MM.1S (cell line): ENCODE data around the gene LPCAT1.

Experiments
- DNase-seq: peaks from one replicate; pipeline ENCODE4 v3.0.0-alpha.2; 2015
- H2AFZ ChIP-seq: fragments of 300-600 bp; sonication (generic); 2 replicates; pipeline ENCODE4 v1.6.0; 2016; ENCODE audit warnings: antibody characterized with exemption, low read length
- H3F3A ChIP-seq: fragments of 300-600 bp; sonication (generic); 2 replicates; pipeline ENCODE4 v1.6.1; 2016; ENCODE audit warnings: mild to moderate bottlenecking, antibody characterized with exemption, low read length, moderate library complexity, mixed read lengths; ENCODE audit not compliant: insufficient read depth
- H3K27ac ChIP-seq: fragments of 300-600 bp; sonication (generic); 2 replicates; pipeline ENCODE4 v1.5.1; 2016; ENCODE audit warnings: mild to moderate bottlenecking, low read length
- H3K27me3 ChIP-seq: fragments of 300-600 bp; sonication (generic); replicated peaks from 2 replicates; pipeline ENCODE4 v1.6.0; 2016; ENCODE audit warnings: low read length; ENCODE audit not compliant: insufficient read depth
- H3K36me3 ChIP-seq: fragments of 300-600 bp; sonication (generic); replicated peaks from 2 replicates; pipeline ENCODE4 v1.6.1; 2016; ENCODE audit warnings: mild to moderate bottlenecking, low read length, mixed read lengths; ENCODE audit not compliant: insufficient read depth
- H3K4me1 ChIP-seq: fragments of 300-600 bp; sonication (generic); 2 replicates; pipeline ENCODE4 v1.6.1; 2016; ENCODE audit warnings: low read length, mixed read lengths
- H3K4me2 ChIP-seq: fragments of 300-600 bp; sonication (generic); 2 replicates; pipeline ENCODE4 v1.6.0; 2016; ENCODE audit warnings: low read depth, low read length
- H3K4me3 ChIP-seq: fragments of 300-600 bp; sonication (generic); 2 replicates; pipeline ENCODE4 v1.5.1; 2016; ENCODE audit warnings: low read length, mixed read lengths
- H3K79me2 ChIP-seq: fragments of 300-600 bp; sonication (generic); 2 replicates; pipeline ENCODE4 v1.6.1; 2016; ENCODE audit warnings: mixed run types, low read length, mixed read lengths
- H3K9ac ChIP-seq: fragments of 300-600 bp; sonication (generic); 2 replicates; pipeline ENCODE4 v1.6.1; 2016; ENCODE audit warnings: low read length, mixed read lengths
- H3K9me2 ChIP-seq: fragments of 300-600 bp; sonication (generic); replicated peaks from 2 replicates; pipeline ENCODE4 v1.6.1; 2016; ENCODE audit warnings: mild to moderate bottlenecking, low read length, mixed read lengths; ENCODE audit not compliant: insufficient read depth
- H3K9me3 ChIP-seq: fragments of 300-600 bp; sonication (generic); replicated peaks from 2 replicates; pipeline ENCODE4 v1.6.1; 2016; ENCODE audit warnings: mild to moderate bottlenecking, low read length, mixed read lengths; ENCODE audit not compliant: insufficient read depth
- H4K20me1 ChIP-seq: fragments of 300-600 bp; sonication (generic); 2 replicates; pipeline ENCODE4 v1.6.1; 2016; ENCODE audit warnings: mild to moderate bottlenecking, low read length, moderate library complexity, mixed read lengths; ENCODE audit not compliant: insufficient read depth
- CTCF ChIP-seq: fragments of 300-600 bp; sonication (generic); IDR thresholded peaks from 2 replicates; pipeline ENCODE4 v1.5.1; 2016; ENCODE audit warnings: antibody characterized with exemption, low read length, mixed read lengths
- EZH2 ChIP-seq: fragments of 300-600 bp; sonication (generic); optimal IDR thresholded peaks from 2 replicates; pipeline ENCODE3; 2017; ENCODE audit warnings: low read depth, mild to moderate bottlenecking, antibody characterized with exemption, low read length, mixed read lengths
- EZH2phosphoT487 ChIP-seq: fragments of 300-600 bp; sonication (generic); IDR thresholded peaks from 2 replicates; pipeline ENCODE4 v1.6.1; 2018; ENCODE audit warnings: antibody characterized with exemption, low read length

LPCAT1 gene

GRCh38 chr5:1524799-1525623 lies 1.3 kb upstream of the LPCAT1 start:
- peaks cover 6% of the 10 kb centered on the region; the same call in 1 of the 2 replicates for H3K36me3 ChIP-seq
- H3F3A ChIP-seq, result no peaks in the 10 kb centered on the region
- no peaks in the 10 kb centered on the region for H3K9me3 ChIP-seq
- H4K20me1 ChIP-seq, result no peaks in the 10 kb centered on the region; the same call in 1 of the 2 replicates
- H3K9ac ChIP-seq, result no peak overlapping the region; the same call in 1 of the 2 replicates
- H3K9me2 ChIP-seq, result no peaks in the 10 kb centered on the region
- H3K27me3 ChIP-seq, result no peaks in the 10 kb centered on the region
- peaks cover 12% of the 10 kb centered on the region; the same call in 1 of the 2 replicates for H3K4me1 ChIP-seq
- no peak overlapping the region for H3K27ac ChIP-seq
- DNase-seq, result no peak
- peaks cover 34% of the 10 kb centered on the region for H3K79me2 ChIP-seq
- TF ChIP-seq EZH2 (no peak), CTCF (no peak), EZH2phosphoT487 (no peak)
- H3K4me3 ChIP-seq, result no peak overlapping the region
- peak overlapping the region; percentile 82 for H2AFZ ChIP-seq
- H3K4me2 ChIP-seq, result peak overlapping the region; percentile 93

- Histone ChIP-seq H3K4me2 (peak overlapping the region; percentile 93), H3K27me3 (no peaks in the 10 kb centered on the region), H3K9me2 (no peaks in the 10 kb centered on the region), H3K27ac (peak overlapping the region; percentile 67; the same call in 1 of the 2 replicates), H4K20me1 (no peaks in the 10 kb centered on the region; the same call in 1 of the 2 replicates), H3K4me3 (peak overlapping the region; percentile 66), H3K79me2 (peaks cover 39% of the 10 kb centered on the region), H3K36me3 (peaks cover 7% of the 10 kb centered on the region; the same call in 1 of the 2 replicates), H2AFZ (peak overlapping the region; percentile 82), H3K9me3 (no peaks in the 10 kb centered on the region), H3F3A (no peaks in the 10 kb centered on the region), H3K9ac (peak overlapping the region; percentile 84), H3K4me1 (peaks cover 12% of the 10 kb centered on the region; the same call in 1 of the 2 replicates)
- TF ChIP-seq CTCF, result no peak
- TF ChIP-seq EZH2phosphoT487, result no peak
- TF ChIP-seq EZH2, result no peak
- DNase-seq, result no peak
Measured at GRCh38 chr5:1524481-1524798, 680 bp upstream of the LPCAT1 start.

GRCh38 chr5:1523480-1523792 lies 324 bp downstream of the LPCAT1 start:
- no peak for TF ChIP-seq EZH2
- no peak for TF ChIP-seq EZH2phosphoT487
- no peak for TF ChIP-seq CTCF
- Histone ChIP-seq H3K27me3 (no peaks in the 10 kb centered on the region), H3K36me3 (peaks cover 17% of the 10 kb centered on the region), H3K79me2 (peaks cover 49% of the 10 kb centered on the region), H3K9me3 (no peaks in the 10 kb centered on the region), H3K4me2 (peak overlapping the region; percentile 89; the same call in 1 of the 2 replicates), H3K9me2 (no peaks in the 10 kb centered on the region), H3K4me1 (peaks cover 22% of the 10 kb centered on the region; the same call in 1 of the 2 replicates), H3K27ac (no peak overlapping the region; the same call in 1 of the 2 replicates), H4K20me1 (no peaks in the 10 kb centered on the region; the same call in 1 of the 2 replicates), H2AFZ (no peak overlapping the region), H3F3A (no peaks in the 10 kb centered on the region), H3K9ac (peak overlapping the region; percentile 75), H3K4me3 (peak overlapping the region; percentile 84)
- DNase-seq, result no peak
